ENCODE results near the gene C3orf80.
"Not testable (repeated sequence)": the region's sequence is repeated elsewhere in the genome, so short reads cannot be mapped to it uniquely, and the experiment has no call there.

C3orf80 gene

GRCh38 chr3:160217675-160218074 lies 7.5 kb upstream of the C3orf80 start:
- DNase-seq = no peak

- no peak for DNase-seq
Observed at GRCh38 chr3:160218136-160218535, 7.1 kb upstream of the C3orf80 start.

- no peak for DNase-seq
Observed at GRCh38 chr3:160220038-160220437, 5.2 kb upstream of the C3orf80 start.

GRCh38 chr3:160221019-160221418 lies 4.2 kb upstream of the C3orf80 start:
- DNase-seq = no peak

GRCh38 chr3:160224256-160224655 lies 966 bp upstream of the C3orf80 start:
- DNase-seq = no peak

GRCh38 chr3:160224811-160225175 lies 429 bp upstream of the C3orf80 start:
- no peak for DNase-seq

GRCh38 chr3:160226026-160226907 lies 1.0 kb downstream of the C3orf80 start:
- DNase-seq = no peak

GRCh38 chr3:160227419-160227818 lies 2.2 kb downstream of the C3orf80 start:
- no peak for DNase-seq

- no peak for DNase-seq
Observed at GRCh38 chr3:160232014-160232413, 6.8 kb downstream of the C3orf80 start.

GRCh38 chr3:160240719-160241118 lies 15.5 kb downstream of the C3orf80 start:
- not testable (repeated sequence) for DNase-seq

- DNase-seq = no peak
Observed at GRCh38 chr3:160245261-160245800, 20.1 kb downstream of the C3orf80 start.

GRCh38 chr3:160247766-160248165 lies 22.5 kb downstream of the C3orf80 start:
- DNase-seq = no peak

- no peak for DNase-seq
Observed at GRCh38 chr3:160253298-160253697, 28.1 kb downstream of the C3orf80 start.

- no peak for DNase-seq
Observed at GRCh38 chr3:160257606-160258005, 32.4 kb downstream of the C3orf80 start.

GRCh38 chr3:160259589-160259988 lies 34.4 kb downstream of the C3orf80 start:
- DNase-seq = no peak

GRCh38 chr3:160260587-160261270 lies 35.5 kb downstream of the C3orf80 start:
- DNase-seq = no peak

GRCh38 chr3:160265088-160265487 lies 39.9 kb downstream of the C3orf80 start:
- DNase-seq = no peak

Data from activated effector memory CD4-positive, alpha-beta T cell treated with Interleukin-2 at 50 U/mL for 16 hours (primary cell).